ENCODE data around the gene FOXO1. TPM values are rescaled to one million over a fixed set of nuclear protein-coding genes. Genes with fewer than 3 reads are reported as not detected.

The FOXO1 gene
- total and polyA plus RNA-seq, 3 experiments from 2014 or later = 32.6 to 56.2 (median 32.9) TPM

DNA sequence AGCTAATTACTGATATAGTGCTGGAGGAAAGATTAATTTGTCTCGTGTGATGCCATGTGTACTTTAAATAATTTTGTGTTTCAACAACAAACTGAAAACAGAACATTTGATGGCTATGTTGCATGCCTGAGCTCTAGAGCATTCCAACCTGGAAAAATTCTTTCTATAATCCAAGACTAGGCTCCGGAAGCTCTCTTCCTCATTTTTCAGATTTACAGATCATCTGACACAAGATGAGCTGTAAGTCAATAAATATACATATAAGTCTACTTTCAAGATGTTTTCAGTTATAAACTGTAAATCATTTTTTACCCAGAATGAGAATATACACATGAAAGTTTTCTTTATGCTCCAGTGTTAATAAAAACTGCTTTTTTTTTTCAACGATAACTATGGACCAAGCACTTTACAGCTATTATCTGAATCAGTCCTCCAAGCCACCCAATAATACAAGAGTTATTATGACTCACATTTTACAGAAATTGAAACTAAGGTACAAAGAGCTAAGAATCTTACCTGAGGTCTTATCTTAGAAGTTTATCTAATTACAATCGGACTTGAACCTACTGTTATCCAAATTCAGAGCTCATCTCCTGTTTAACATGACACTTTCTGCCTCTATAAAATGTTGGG is 6.4 kb upstream of the FOXO1 start:
- POLR2A ChIA-PET = interaction anchor here (0.7 kb wide), 1 partner anchor 102 kb away, joined by 4 read pairs; no protein-coding TSS in a partner anchor
- no peak for DNase-seq
- Mint-ChIP-seq H3K27me3 (no peaks in the 10 kb centered on the region), H3K36me3 (no peaks in the 10 kb centered on the region), H3K9me3 (no peaks in the 10 kb centered on the region), H3K27ac (no peak overlapping the region), H3K4me1 (peaks cover 7 to 14% (median 8%) of the 10 kb centered on the region in 3 donors), H3K4me3 (no peak overlapping the region)
- H3K27me3 ChIP-seq (ENCODE audit: insufficient read depth, low read length, poor library complexity, severe bottlenecking) = no peaks in the 10 kb centered on the region
- no peak overlapping the region for H3K27ac ChIP-seq (ENCODE audit: low read depth, low read length)
- H3K4me3 ChIP-seq (ENCODE audit: low read length) = no peak overlapping the region
- no peaks in the 10 kb centered on the region for H3K9me3 ChIP-seq (ENCODE audit: low read length)
- CTCF ChIA-PET = interaction anchor here (1.0 to 3.2 kb wide), 3 partner anchors 11 to 603 kb away, joined by 3 to 20 read pairs (median 4); no protein-coding TSS in a partner anchor
- peaks cover 9% of the 10 kb centered on the region for H3K4me1 ChIP-seq (ENCODE audit: insufficient read depth, low read length)
- H3K36me3 ChIP-seq (ENCODE audit: insufficient read depth, low read length) = no peaks in the 10 kb centered on the region

DNA sequence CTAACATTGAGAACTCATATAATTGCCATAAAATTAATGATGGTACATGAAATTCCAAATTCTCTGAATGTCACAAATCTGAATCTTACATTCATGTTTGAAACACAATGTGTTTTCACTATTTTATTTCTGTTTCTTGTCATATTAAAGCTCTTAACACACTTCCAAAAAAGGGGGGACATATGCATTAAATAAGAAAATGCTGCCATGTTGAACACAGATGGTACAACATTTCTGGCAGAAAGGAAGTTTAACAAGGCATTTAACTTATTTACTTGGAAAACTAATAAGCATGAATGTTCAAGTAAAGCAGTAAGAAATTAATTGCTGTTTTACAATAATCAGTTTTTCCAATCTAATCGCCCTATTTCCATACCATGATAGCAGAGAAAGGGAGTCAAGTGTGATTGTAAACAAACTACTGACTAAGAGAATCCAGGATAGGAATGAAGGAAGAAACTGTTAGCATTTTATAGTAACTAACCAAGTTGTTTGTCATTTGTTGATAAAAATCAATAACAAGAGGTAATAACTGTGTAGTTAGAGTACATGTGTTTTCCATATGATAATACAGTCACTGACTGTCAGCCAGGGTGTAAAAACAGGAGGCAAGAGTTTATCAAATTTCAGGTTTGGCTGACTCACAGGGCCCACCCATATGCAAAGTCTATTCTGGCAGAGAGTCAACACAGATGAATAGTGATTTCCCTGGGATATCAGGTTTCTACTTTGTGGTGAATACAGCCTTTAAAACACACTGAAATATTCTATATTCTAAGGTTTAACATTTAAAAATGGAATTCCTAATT is 5.7 kb upstream of the FOXO1 start:
- ChIA-PET POLR2A (no interaction called here), CTCF (interaction anchor here (1.0 to 3.2 kb wide), 2 partner anchors 11 to 603 kb away, joined by 4 to 20 read pairs; no protein-coding TSS in a partner anchor)
- Histone ChIP-seq H3K27me3 (ENCODE audit: insufficient read depth, low read length, poor library complexity, severe bottlenecking) (no peaks in the 10 kb centered on the region), H3K4me3 (ENCODE audit: low read length) (no peak overlapping the region), H3K4me1 (ENCODE audit: insufficient read depth, low read length) (peaks cover 15% of the 10 kb centered on the region), H3K27ac (ENCODE audit: low read depth, low read length) (no peak overlapping the region), H3K36me3 (ENCODE audit: insufficient read depth, low read length) (no peaks in the 10 kb centered on the region), H3K9me3 (ENCODE audit: low read length) (no peaks in the 10 kb centered on the region)
- no peak for DNase-seq
- H3K36me3 Mint-ChIP-seq = peaks cover 0 to 4% (median 0%) of the 10 kb centered on the region in 3 donors
- peaks cover 14 to 20% (median 14%) of the 10 kb centered on the region in 3 donors for H3K4me1 Mint-ChIP-seq
- no peaks in the 10 kb centered on the region for H3K27me3 Mint-ChIP-seq
- H3K9me3 Mint-ChIP-seq = no peaks in the 10 kb centered on the region
- H3K27ac Mint-ChIP-seq = no peak overlapping the region
- H3K4me3 Mint-ChIP-seq = no peak overlapping the region

- Histone ChIP-seq H3K4me1 (ENCODE audit: insufficient read depth, low read length) (peaks cover 15% of the 10 kb centered on the region), H3K27ac (ENCODE audit: low read depth, low read length) (no peak overlapping the region), H3K9me3 (ENCODE audit: low read length) (no peaks in the 10 kb centered on the region), H3K4me3 (ENCODE audit: low read length) (no peak overlapping the region), H3K27me3 (ENCODE audit: insufficient read depth, low read length, poor library complexity, severe bottlenecking) (no peaks in the 10 kb centered on the region), H3K36me3 (ENCODE audit: insufficient read depth, low read length) (no peaks in the 10 kb centered on the region)
- Mint-ChIP-seq H3K4me1 (peaks cover 14 to 20% (median 14%) of the 10 kb centered on the region in 3 donors), H3K27ac (no peak overlapping the region), H3K27me3 (no peaks in the 10 kb centered on the region), H3K9me3 (no peaks in the 10 kb centered on the region), H3K4me3 (no peak overlapping the region), H3K36me3 (peaks cover 0 to 10% (median 0%) of the 10 kb centered on the region in 3 donors)
- ChIA-PET CTCF (interaction anchor here (1.4 kb wide), 1 partner anchor 601 kb away, joined by 4 read pairs; no protein-coding TSS in a partner anchor), POLR2A (no interaction called here)
- no peak for DNase-seq
Observed at GRCh38 chr13:40670307-40670706, 3.9 kb upstream of the FOXO1 start.

DNA sequence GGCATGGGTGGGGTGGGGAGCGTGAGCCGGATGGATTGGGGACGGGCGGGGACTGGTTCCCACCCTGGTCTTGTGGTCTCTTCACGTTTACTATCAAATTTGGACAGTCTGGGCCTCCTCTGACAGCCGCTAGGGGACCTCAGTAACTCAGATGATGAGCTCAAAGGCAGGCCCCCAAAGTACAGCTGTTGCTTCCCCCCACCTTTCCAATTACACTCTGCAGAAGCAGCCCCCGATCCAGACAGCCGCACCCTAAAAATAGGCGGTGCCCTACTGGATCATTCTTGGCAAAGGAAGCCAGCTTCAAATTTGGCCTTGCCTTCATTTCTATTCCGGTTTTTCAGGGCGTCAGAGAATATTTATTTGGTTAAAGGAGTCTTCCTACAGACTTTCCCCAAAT is 1.9 kb upstream of the FOXO1 start:
- peaks cover 0 to 22% (median 0%) of the 10 kb centered on the region in 3 donors for H3K36me3 Mint-ChIP-seq
- ChIA-PET POLR2A (interaction anchor here (0.5 to 0.7 kb wide), 2 partner anchors 26 to 279 kb away, joined by 3 read pairs; no protein-coding TSS in a partner anchor), CTCF (interaction anchor here (0.5 to 2.5 kb wide), 21 partner anchors 9 to 985 kb away, joined by 3 to 21 read pairs (median 4); no protein-coding TSS in a partner anchor)
- peaks cover 19 to 26% (median 20%) of the 10 kb centered on the region in 3 donors for H3K4me1 Mint-ChIP-seq
- Histone ChIP-seq H3K4me3 (ENCODE audit: low read length) (peak overlapping the region; percentile 74), H3K27ac (ENCODE audit: low read depth, low read length) (no peak overlapping the region), H3K27me3 (ENCODE audit: insufficient read depth, low read length, poor library complexity, severe bottlenecking) (no peaks in the 10 kb centered on the region), H3K36me3 (ENCODE audit: insufficient read depth, low read length) (no peaks in the 10 kb centered on the region), H3K4me1 (ENCODE audit: insufficient read depth, low read length) (peaks cover 15% of the 10 kb centered on the region), H3K9me3 (ENCODE audit: low read length) (no peaks in the 10 kb centered on the region)
- DNase-seq = peak; percentile 26 to 74 (median 60)
- peak overlapping the region in 7 of 8 donors; percentile 76 to 90 (median 82) for H3K27ac Mint-ChIP-seq
- no peaks in the 10 kb centered on the region for H3K9me3 Mint-ChIP-seq
- no peaks in the 10 kb centered on the region for H3K27me3 Mint-ChIP-seq
- H3K4me3 Mint-ChIP-seq = peak overlapping the region; percentile 85 to 97 (median 92)

GRCh38 chr13:40667622-40667978 is 1.2 kb upstream of the FOXO1 start:
- CTCF ChIA-PET = interaction anchor here (1.2 to 2.5 kb wide), 12 partner anchors 13 to 984 kb away, joined by 3 to 21 read pairs (median 4); no protein-coding TSS in a partner anchor
- POLR2A ChIA-PET = no interaction called here

DNA sequence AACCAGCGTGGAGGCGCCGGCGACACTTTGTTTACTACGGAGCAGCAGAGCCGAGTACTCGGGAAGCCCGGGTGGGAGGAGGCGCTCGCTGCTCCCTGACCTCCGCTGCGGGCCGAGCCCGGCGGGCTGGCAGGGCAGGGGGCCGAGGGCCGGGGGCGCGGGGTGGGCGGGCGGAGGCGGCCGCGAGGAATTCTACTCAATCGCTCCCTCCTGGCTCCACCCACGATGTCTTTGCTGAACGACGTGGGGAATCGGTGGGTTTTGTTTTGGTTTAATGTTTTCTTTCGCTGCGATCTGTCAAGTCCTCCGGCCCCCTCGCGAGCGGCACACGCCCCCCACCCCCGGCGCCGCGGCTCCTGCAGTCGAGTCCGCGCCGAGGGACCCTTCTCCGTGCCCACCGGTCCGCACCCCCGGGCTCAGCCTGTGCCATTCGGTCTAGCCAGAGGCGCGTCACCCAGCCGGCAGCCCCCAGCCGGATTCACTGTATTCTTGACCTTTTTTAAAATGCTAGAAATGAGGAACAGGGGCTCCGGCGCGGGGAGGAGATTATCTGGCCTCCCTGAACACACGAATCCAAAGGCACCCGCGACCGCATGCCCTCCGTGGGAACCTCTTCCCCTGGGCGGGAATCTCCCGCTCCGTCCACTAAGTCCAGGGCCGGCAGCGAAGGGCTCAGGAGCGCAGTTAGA is 636 bp upstream of the FOXO1 start:
- peak overlapping the region; percentile 74 for H3K4me3 ChIP-seq (ENCODE audit: low read length)
- peaks cover 0 to 23% (median 0%) of the 10 kb centered on the region in 3 donors for H3K36me3 Mint-ChIP-seq

More at GRCh38 chr13:40667622-40667978, 1.2 kb upstream of the FOXO1 start:
- H3K4me1 Mint-ChIP-seq = peaks cover 25 to 27% (median 27%) of the 10 kb centered on the region in 3 donors
- no peaks in the 10 kb centered on the region for H3K27me3 ChIP-seq (ENCODE audit: insufficient read depth, low read length, poor library complexity, severe bottlenecking)
- peaks cover 0 to 23% (median 0%) of the 10 kb centered on the region in 3 donors for H3K36me3 Mint-ChIP-seq
- peak overlapping the region; percentile 26 to 92 (median 84) for H3K27ac Mint-ChIP-seq
- no peaks in the 10 kb centered on the region for H3K9me3 ChIP-seq (ENCODE audit: low read length)
- peak overlapping the region; percentile 59 for H3K27ac ChIP-seq (ENCODE audit: low read depth, low read length)
- H3K4me1 ChIP-seq (ENCODE audit: insufficient read depth, low read length) = peaks cover 19% of the 10 kb centered on the region
- peak in 2 of 5 donors; percentile 11 to 55 for DNase-seq
- peak overlapping the region; percentile 85 to 97 (median 92) for H3K4me3 Mint-ChIP-seq
- peak overlapping the region; percentile 74 for H3K4me3 ChIP-seq (ENCODE audit: low read length)
- H3K36me3 ChIP-seq (ENCODE audit: insufficient read depth, low read length) = no peaks in the 10 kb centered on the region
- no peaks in the 10 kb centered on the region for H3K27me3 Mint-ChIP-seq
- H3K9me3 Mint-ChIP-seq = no peaks in the 10 kb centered on the region

More for the DNA sequence above, 636 bp upstream of the FOXO1 start:
- H3K27me3 Mint-ChIP-seq = no peaks in the 10 kb centered on the region
- H3K4me3 Mint-ChIP-seq = peak overlapping the region; percentile 85 to 97 (median 92)
- H3K4me1 Mint-ChIP-seq = peaks cover 30 to 33% (median 33%) of the 10 kb centered on the region in 3 donors
- H3K9me3 Mint-ChIP-seq = no peaks in the 10 kb centered on the region
- peak overlapping the region; percentile 80 to 95 (median 90) for H3K27ac Mint-ChIP-seq
- Histone ChIP-seq H3K27me3 (ENCODE audit: insufficient read depth, low read length, poor library complexity, severe bottlenecking) (no peaks in the 10 kb centered on the region), H3K9me3 (ENCODE audit: low read length) (no peaks in the 10 kb centered on the region), H3K36me3 (ENCODE audit: insufficient read depth, low read length) (no peaks in the 10 kb centered on the region), H3K27ac (ENCODE audit: low read depth, low read length) (peak overlapping the region; percentile 59), H3K4me1 (ENCODE audit: insufficient read depth, low read length) (peaks cover 24% of the 10 kb centered on the region)
- ChIA-PET CTCF (interaction anchor here (1.2 to 2.5 kb wide), 5 partner anchors 13 to 724 kb away, joined by 4 to 21 read pairs (median 6); no protein-coding TSS in a partner anchor), POLR2A (interaction anchor here (2.0 to 2.3 kb wide), 2 partner anchors 181 to 460 kb away, joined by 6 to 9 read pairs; no protein-coding TSS in a partner anchor)
- DNase-seq = peak in 3 of 5 donors; percentile 17 to 61 (median 26)

Measured in CD8-positive, alpha-beta memory T cell (primary cell).